Astrocyte (in vitro differentiated cells and primary cell): Measurements from ENCODE around the gene LRRC40. TPM values are rescaled to one million over a fixed set of nuclear protein-coding genes. Genes with fewer than 3 reads are reported as not detected.

Source experiments
- DNase-seq: peaks from one replicate; pipeline ENCODE4 v3.0.0-alpha.2; 2010; ENCODE audit warnings: low read depth
- FAIRE-seq: peaks from 2 replicates; lab custom pipeline; 2011; peaks lifted over from hg19 to GRCh38; lab: Jason Lieb, UNC
- H2AFZ ChIP-seq: 2 replicates; pipeline ENCODE4 v1.6.0; 2012; ENCODE audit warnings: low read depth, low read length, inconsistent platforms
- H3K27ac ChIP-seq: 2 replicates; pipeline ENCODE4 v1.5.1; 2011; ENCODE audit warnings: low read depth, low read length, inconsistent platforms
- H3K27me3 ChIP-seq: 2 replicates; pipeline ENCODE4 v1.6.0; 2011; ENCODE audit warnings: low read length, inconsistent platforms; ENCODE audit not compliant: insufficient read depth
- H3K36me3 ChIP-seq: 2 replicates; pipeline ENCODE4 v1.5.1; 2011; ENCODE audit warnings: low read length, inconsistent platforms; ENCODE audit not compliant: insufficient read depth
- H3K4me1 ChIP-seq: 2 replicates; pipeline ENCODE4 v1.5.1; 2011; ENCODE audit warnings: low read length, inconsistent platforms; ENCODE audit not compliant: insufficient read depth
- H3K4me2 ChIP-seq: 2 replicates; pipeline ENCODE4 v1.6.0; 2012; ENCODE audit warnings: low read length, inconsistent platforms
- H3K4me3 ChIP-seq: 2 replicates; pipeline ENCODE4 v1.5.1; 2011; ENCODE audit warnings: low read depth, mild to moderate bottlenecking, low read length, inconsistent platforms; ENCODE audit not compliant: insufficient read depth
- H3K79me2 ChIP-seq: 2 replicates; pipeline ENCODE4 v1.6.0; 2012; ENCODE audit warnings: mild to moderate bottlenecking, low read length, inconsistent platforms; ENCODE audit not compliant: insufficient read depth
- H3K9ac ChIP-seq: 2 replicates; pipeline ENCODE4 v1.6.0; 2012; ENCODE audit warnings: mild to moderate bottlenecking, low read length, inconsistent platforms
- H3K9me3 ChIP-seq: 2 replicates; pipeline ENCODE4 v1.5.1; 2012; ENCODE audit warnings: low read depth, mild to moderate bottlenecking, low read length, inconsistent platforms; ENCODE audit not compliant: insufficient read depth
- H4K20me1 ChIP-seq: 2 replicates; pipeline ENCODE4 v1.6.0; 2012; ENCODE audit warnings: low read length, inconsistent platforms; ENCODE audit not compliant: insufficient read depth
- H3K27ac Mint-ChIP-seq: one replicate; pipeline ENCODE4 v1.8.0; 2021; ENCODE audit warnings: mild to moderate bottlenecking, mixed read lengths; ENCODE audit not compliant: unreplicated experiment
- H3K27me3 Mint-ChIP-seq: one replicate; pipeline ENCODE4 v1.8.0; 2021; ENCODE audit warnings: low read depth, mixed read lengths; ENCODE audit not compliant: unreplicated experiment
- H3K36me3 Mint-ChIP-seq: one replicate; pipeline ENCODE4 v1.8.0; 2021; ENCODE audit warnings: low read depth, mixed read lengths; ENCODE audit not compliant: unreplicated experiment
- H3K4me1 Mint-ChIP-seq: one replicate; pipeline ENCODE4 v1.8.0; 2021; ENCODE audit warnings: low read depth, mixed read lengths; ENCODE audit not compliant: unreplicated experiment
- H3K4me3 Mint-ChIP-seq: one replicate; pipeline ENCODE4 v1.8.0; 2021; ENCODE audit warnings: mild to moderate bottlenecking, moderate library complexity, mixed read lengths; ENCODE audit not compliant: unreplicated experiment
- H3K9me3 Mint-ChIP-seq: one replicate; pipeline ENCODE4 v1.8.0; 2021; ENCODE audit warnings: mild to moderate bottlenecking, mixed read lengths; ENCODE audit not compliant: unreplicated experiment
- CTCF ChIP-seq: IDR thresholded peaks from 2 replicates; pipeline ENCODE4 v1.5.1; 2011; ENCODE audit warnings: low read depth, mild to moderate bottlenecking, inconsistent platforms, low read length, moderate library complexity; ENCODE audit not compliant: insufficient read depth
- EZH2 ChIP-seq: IDR thresholded peaks from 2 replicates; pipeline ENCODE4 v1.6.1; 2012; ENCODE audit warnings: mild to moderate bottlenecking, low read length, inconsistent platforms; ENCODE audit not compliant: insufficient read depth
- total RNA-seq: library from RNA; stranded (reverse); gene quantifications from 2 replicates; pipeline ENCODE4 v1.2.1, GENCODE V29; 2021

The LRRC40 gene
- total RNA-seq, 1 donor from 2014 or later, result 20.2 TPM

DNA sequence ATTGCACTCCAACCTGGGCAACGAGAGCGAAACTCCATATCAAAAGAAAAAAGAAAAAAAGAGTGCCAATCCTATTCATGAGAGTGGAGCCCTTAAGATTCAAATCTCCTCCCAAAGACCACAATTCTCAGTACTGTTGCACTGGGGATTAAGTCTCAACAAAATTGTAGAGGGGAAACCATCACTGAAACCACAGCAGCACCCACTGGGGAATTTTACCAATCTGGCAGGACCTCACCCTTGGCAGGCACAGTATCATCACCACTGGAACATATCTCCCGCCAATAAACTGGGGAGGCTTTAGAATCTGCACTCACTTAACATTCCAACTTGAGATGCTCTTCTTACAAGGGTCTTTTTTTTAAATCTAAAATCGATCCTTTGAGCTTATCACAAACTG lies 41.0 kb downstream of the LRRC40 start:
- Histone ChIP-seq H3K4me2 (no peak overlapping the region), H3K27ac (no peak overlapping the region), H3K36me3 (no peaks in the 10 kb centered on the region), H4K20me1 (no peaks in the 10 kb centered on the region), H2AFZ (no peak overlapping the region), H3K79me2 (no peaks in the 10 kb centered on the region), H3K4me3 (no peak overlapping the region), H3K4me1 (no peaks in the 10 kb centered on the region), H3K9ac (no peak overlapping the region), H3K9me3 (no peaks in the 10 kb centered on the region), H3K27me3 (no peaks in the 10 kb centered on the region)
- FAIRE-seq, result no peak
- Mint-ChIP-seq H3K4me1 (peaks cover 2% of the 10 kb centered on the region), H3K27ac (no peak overlapping the region), H3K27me3 (no peaks in the 10 kb centered on the region), H3K4me3 (no peak overlapping the region), H3K36me3 (peaks cover 4% of the 10 kb centered on the region), H3K9me3 (no peaks in the 10 kb centered on the region)
- TF ChIP-seq CTCF (no peak), EZH2 (no peak)
- no peak for DNase-seq

GRCh38 chr1:70156529-70157120 lies 48.8 kb downstream of the LRRC40 start:
- no peaks in the 10 kb centered on the region for H3K36me3 ChIP-seq
- H3K27ac Mint-ChIP-seq, result no peak overlapping the region
- DNase-seq, result no peak
- no peak overlapping the region for H3K4me3 Mint-ChIP-seq
- H4K20me1 ChIP-seq, result no peaks in the 10 kb centered on the region
- H3K9me3 Mint-ChIP-seq, result no peaks in the 10 kb centered on the region
- no peak overlapping the region for H3K4me3 ChIP-seq
- no peak for FAIRE-seq
- H3K27me3 ChIP-seq, result no peaks in the 10 kb centered on the region
- no peak overlapping the region for H3K4me2 ChIP-seq
- no peaks in the 10 kb centered on the region for H3K79me2 ChIP-seq
- H3K27me3 Mint-ChIP-seq, result no peaks in the 10 kb centered on the region
- TF ChIP-seq CTCF (no peak), EZH2 (no peak)
- no peaks in the 10 kb centered on the region for H3K4me1 ChIP-seq
- H2AFZ ChIP-seq, result no peak overlapping the region
- no peak overlapping the region for H3K9ac ChIP-seq
- no peaks in the 10 kb centered on the region for H3K9me3 ChIP-seq
- H3K36me3 Mint-ChIP-seq, result no peaks in the 10 kb centered on the region
- peaks cover 4% of the 10 kb centered on the region for H3K4me1 Mint-ChIP-seq
- no peak overlapping the region for H3K27ac ChIP-seq

GRCh38 chr1:70153739-70154138 lies 51.6 kb downstream of the LRRC40 start:
- Mint-ChIP-seq H3K27ac (no peak overlapping the region), H3K4me1 (peaks cover 4% of the 10 kb centered on the region), H3K36me3 (no peaks in the 10 kb centered on the region), H3K27me3 (no peaks in the 10 kb centered on the region), H3K9me3 (no peaks in the 10 kb centered on the region), H3K4me3 (no peak overlapping the region)
- Histone ChIP-seq H2AFZ (no peak overlapping the region), H3K9ac (no peak overlapping the region), H3K9me3 (no peaks in the 10 kb centered on the region), H3K27me3 (no peaks in the 10 kb centered on the region), H3K27ac (no peak overlapping the region), H3K36me3 (no peaks in the 10 kb centered on the region), H3K4me2 (no peak overlapping the region), H3K79me2 (no peaks in the 10 kb centered on the region), H4K20me1 (no peaks in the 10 kb centered on the region), H3K4me3 (no peak overlapping the region), H3K4me1 (no peaks in the 10 kb centered on the region)
- TF ChIP-seq CTCF (no peak), EZH2 (no peak)
- DNase-seq (no peak), FAIRE-seq (no peak)
